ENCODE measurements around the gene SMCO2. TPM values are rescaled to one million over a fixed set of nuclear protein-coding genes. Genes with fewer than 3 reads are reported as not detected.

The SMCO2 gene
- total and polyA plus RNA-seq, 9 of the 15 experiments (the other 6 are each of a cell fraction or from before 2014, with no cell fraction given), result not detected

DNA sequence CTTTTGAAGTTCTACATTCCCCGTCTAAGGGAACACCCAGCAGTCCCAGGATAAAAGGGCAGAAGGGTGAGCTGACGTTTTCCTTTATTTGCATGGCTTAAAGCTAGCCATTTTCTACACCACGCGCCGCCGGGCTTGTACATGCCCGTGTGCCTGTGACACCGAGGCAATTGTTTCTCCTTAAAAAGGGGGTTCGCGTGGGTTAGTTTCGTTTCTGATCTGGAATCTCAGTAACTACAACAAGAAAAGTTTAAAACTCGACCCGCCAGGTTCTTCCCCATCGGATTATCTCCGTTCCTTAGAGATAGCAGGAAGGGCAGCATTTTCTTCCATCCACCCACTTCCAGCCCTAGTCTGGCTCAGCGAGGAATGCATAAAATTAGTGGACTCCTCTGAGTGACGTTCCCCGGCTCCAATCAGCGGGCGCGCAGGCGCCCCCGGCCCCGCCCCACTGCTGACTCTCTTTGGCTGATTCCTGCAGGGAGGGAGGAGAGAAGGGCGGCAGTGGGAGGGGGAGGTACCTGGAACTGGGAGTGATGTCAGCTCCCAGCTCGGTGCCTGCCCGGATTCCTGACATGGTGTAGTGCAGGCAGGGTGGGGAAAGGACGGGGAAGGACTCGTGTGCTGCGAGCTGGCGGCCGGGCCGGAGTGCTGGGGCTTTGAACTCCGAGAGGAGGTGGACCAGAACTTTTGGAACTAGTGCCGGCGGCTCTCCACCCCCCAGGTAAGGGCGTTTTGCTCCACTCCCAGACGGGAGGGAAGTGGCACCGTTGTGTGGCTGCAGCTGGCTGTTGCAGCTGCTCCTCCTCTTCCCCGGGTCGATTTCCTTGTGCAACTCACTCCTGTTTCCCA lies 77.3 kb downstream of the SMCO2 start, which contains the start of gene PPFIBP1 (continued):
- TF ChIP-seq CHD4 (IDR thresholded peaks at IDR 0.05; ENCODE audit: insufficient read depth, insufficient replicate concordance, low read depth, low read length, poor library complexity, severe bottlenecking), result no peak
- TF ChIP-seq NFIC (IDR thresholded peaks at IDR 0.05), result no peak
- no peak for TF ChIP-seq POU5F1 (IDR thresholded peaks at IDR 0.05; ENCODE audit: borderline replicate concordance, low read depth, low read length, partially characterized antibody)
- TF ChIP-seq, protein P1, sequence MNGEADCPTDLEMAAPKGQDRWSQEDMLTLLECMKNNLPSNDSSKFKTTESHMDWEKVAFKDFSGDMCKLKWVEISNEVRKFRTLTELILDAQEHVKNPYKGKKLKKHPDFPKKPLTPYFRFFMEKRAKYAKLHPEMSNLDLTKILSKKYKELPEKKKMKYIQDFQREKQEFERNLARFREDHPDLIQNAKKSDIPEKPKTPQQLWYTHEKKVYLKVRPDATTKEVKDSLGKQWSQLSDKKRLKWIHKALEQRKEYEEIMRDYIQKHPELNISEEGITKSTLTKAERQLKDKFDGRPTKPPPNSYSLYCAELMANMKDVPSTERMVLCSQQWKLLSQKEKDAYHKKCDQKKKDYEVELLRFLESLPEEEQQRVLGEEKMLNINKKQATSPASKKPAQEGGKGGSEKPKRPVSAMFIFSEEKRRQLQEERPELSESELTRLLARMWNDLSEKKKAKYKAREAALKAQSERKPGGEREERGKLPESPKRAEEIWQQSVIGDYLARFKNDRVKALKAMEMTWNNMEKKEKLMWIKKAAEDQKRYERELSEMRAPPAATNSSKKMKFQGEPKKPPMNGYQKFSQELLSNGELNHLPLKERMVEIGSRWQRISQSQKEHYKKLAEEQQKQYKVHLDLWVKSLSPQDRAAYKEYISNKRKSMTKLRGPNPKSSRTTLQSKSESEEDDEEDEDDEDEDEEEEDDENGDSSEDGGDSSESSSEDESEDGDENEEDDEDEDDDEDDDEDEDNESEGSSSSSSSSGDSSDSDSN (IDR thresholded peaks at IDR 0.05; ENCODE audit: borderline replicate concordance in 1 of 2, low read depth in 2 of 2, low read length in 2 of 2), result 0 out of 4 replicates have a peak, but pooled peaks of 1 of the 2 experiments have one; percentile 35
- TF ChIP-seq SMARCA5 (IDR thresholded peaks at IDR 0.05), result no peak
- TF ChIP-seq SP1 (CRISPR knock-in tag; IDR thresholded peaks at IDR 0.05), result peak; percentile 50; the same call in 1 of the 2 replicates
- TF ChIP-seq CBX3 (IDR thresholded peaks at IDR 0.05; ENCODE audit: borderline replicate concordance in 1 of 2, low read length in 2 of 2), result no peak; a peak in 1 of 3 replicates
- no peak for TF ChIP-seq CBX2 (IDR thresholded peaks at IDR 0.05; ENCODE audit: insufficient read depth, low read length, poor library complexity, severe bottlenecking)
- TF ChIP-seq ZNF41 (CRISPR knock-in tag; conservative IDR thresholded peaks at IDR 0.05), result no peak
- no peak for TF ChIP-seq PHB (CRISPR knock-in tag; IDR thresholded peaks at IDR 0.05)
- no peak for TF ChIP-seq GABPB2 (CRISPR knock-in tag; conservative IDR thresholded peaks at IDR 0.05)
- TF ChIP-seq, protein P2, sequence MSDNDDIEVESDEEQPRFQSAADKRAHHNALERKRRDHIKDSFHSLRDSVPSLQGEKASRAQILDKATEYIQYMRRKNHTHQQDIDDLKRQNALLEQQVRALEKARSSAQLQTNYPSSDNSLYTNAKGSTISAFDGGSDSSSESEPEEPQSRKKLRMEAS (CRISPR knock-in tag; IDR thresholded peaks at IDR 0.05), result peak; percentile 45; the same call in 1 of the 2 replicates
- TF ChIP-seq PTBP1 (IDR thresholded peaks at IDR 0.05; ENCODE audit: low read depth, low read length), result no peak
- 0 out of 2 replicates have a peak, but pooled peaks have one; percentile 34 for TF ChIP-seq MYC (IDR thresholded peaks at IDR 0.05; ENCODE audit: low read depth, low read length)
- TF ChIP-seq MYC (CRISPR knock-in tag; IDR thresholded peaks at IDR 0.05; ENCODE audit: borderline replicate concordance, low read depth), result no peak
- no peak for TF ChIP-seq ZNF354B (CRISPR knock-in tag; IDR thresholded peaks at IDR 0.05)
- TF ChIP-seq ZNF785 (CRISPR knock-in tag; IDR thresholded peaks at IDR 0.05), result no peak

Measured in K562 (cell line).